Testis (tissue), 3 donors: ENCODE results near the gene CACNG6. TPM values are rescaled to one million over a fixed set of nuclear protein-coding genes. Genes with fewer than 3 reads are reported as not detected.

Source experiments
- DNase-seq: peaks from one replicate; pipeline ENCODE4 v3.0.0-alpha.2; 2019
- H3K27ac ChIP-seq, 2 donors: fragments of 200-600 bp; sonication (generic); one replicate each; pipeline ENCODE4 v1.5.1; 2019
- H3K27me3 ChIP-seq: fragments of 200-600 bp; sonication (generic); one replicate; pipeline ENCODE4 v1.5.1; 2019
- H3K36me3 ChIP-seq: fragments of 200-600 bp; sonication (generic); one replicate; pipeline ENCODE4 v1.5.1; 2017; ENCODE audit warnings: low read depth; ENCODE audit errors: missing control alignments
- H3K4me1 ChIP-seq: fragments of 200-600 bp; sonication (generic); one replicate; pipeline ENCODE4 v1.5.1; 2019
- H3K4me3 ChIP-seq, 2 donors: fragments of 200-600 bp; sonication (generic); one replicate each; pipeline ENCODE4 v1.5.1; 2017 to 2019
- H3K9me3 ChIP-seq: fragments of 200-600 bp; sonication (generic); one replicate; pipeline ENCODE4 v1.5.1; 2017
- POLR2A ChIP-seq: fragments of 450-650 bp; IDR thresholded peaks from one replicate; pipeline ENCODE4 v1.6.1; 2017; ENCODE audit warnings: antibody characterized with exemption, mild to moderate bottlenecking, moderate library complexity
- WGBS, 2 donors: methylation state at CpG; one replicate each; pipeline ENCODE4 v1.1.5; 2018; 5-methylcytosine and 5-hydroxymethylcytosine counted together
- intact Hi-C: fragments of 100-400 bp; cut with DNase I; formaldehyde crosslinking; loops from one replicate; pipeline ENCODE4 v1.15.1; 2023; ENCODE audit warnings: low total_unique reads
- polyA plus RNA-seq: library from polyadenylated mRNA; stranded (reverse); fragments of 350-450 nt; fragmentation: Illumina TruSeq; extraction: RNeasy Lipid Tissue Mini Kit (QIAGEN cat#74804); gene quantifications from one replicate; pipeline ENCODE4 v1.2.3, GENCODE V29; 2014; ENCODE audit warnings: low read depth, low replicate concordance; ENCODE audit not compliant: insufficient read depth
- total RNA-seq, 2 donors: library from RNA; depleted of rRNA; stranded (reverse); fragments of >200 nt; gene quantifications; one replicate each; pipeline ENCODE4 v1.2.3, GENCODE V29; 2016
- TF ChIP-seq, protein P1 (sequence below), 3 experiments: fragments of 450-650 bp in 2 of 3; fragments of 200-600 bp in 1 of 3; sonication (generic) in 1 of 3; IDR thresholded peaks; one replicate each; pipeline ENCODE4 v1.5.1; 2016 to 2019; ENCODE audit warnings: antibody characterized with exemption in 3 of 3, mild to moderate bottlenecking in 2 of 3, moderate library complexity in 1 of 3

CACNG6 gene
- total and polyA plus RNA-seq, 3 donors from 2014 or later: 2.1 to 5.5 (median 5.3) TPM

DNA sequence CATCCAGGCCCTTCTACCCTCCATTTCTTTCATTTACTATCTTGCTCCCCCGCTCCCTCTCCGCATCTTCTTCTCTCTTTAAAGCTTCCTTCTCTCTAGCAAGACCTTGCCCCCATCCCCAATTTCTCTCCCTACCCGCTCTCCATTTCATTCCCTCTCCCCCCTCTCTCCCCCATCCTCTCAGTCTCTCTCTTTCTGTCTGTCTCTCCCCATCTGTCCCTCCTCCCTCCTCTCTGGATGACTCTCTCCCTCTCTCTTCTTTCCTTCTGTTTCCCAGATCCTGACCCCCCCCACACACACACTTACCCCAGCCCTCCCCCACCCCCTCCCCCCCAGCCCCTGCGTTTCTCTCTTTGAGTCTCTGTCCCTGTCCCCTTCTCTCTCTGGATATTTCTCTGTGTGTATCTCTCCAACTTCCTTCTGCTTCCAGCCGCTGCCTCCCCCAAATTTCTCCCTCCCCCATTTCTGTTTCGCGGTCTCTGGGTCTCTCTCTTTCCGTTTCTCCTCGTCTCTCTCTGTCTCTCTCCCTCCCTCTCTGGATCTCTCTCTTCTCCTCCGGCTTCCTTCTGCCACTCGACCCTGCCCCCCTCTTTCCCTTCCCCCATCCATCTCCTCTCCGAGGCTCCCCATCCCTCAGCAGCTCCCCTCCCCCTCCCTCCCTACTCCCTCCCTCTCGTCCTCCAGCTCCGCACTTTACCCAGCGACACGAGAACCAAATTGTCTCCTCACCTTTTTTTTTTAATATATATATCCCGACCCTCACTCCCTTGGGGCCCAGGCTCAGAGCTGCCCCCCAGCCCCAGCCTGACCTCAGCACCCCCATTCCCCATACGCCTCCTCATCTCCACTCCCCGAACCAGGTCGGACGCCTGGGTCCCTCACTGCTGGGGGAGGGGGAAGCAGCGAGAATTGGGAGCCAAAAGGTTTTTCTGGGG is 32.3 kb upstream of the CACNG6 start:
- WGBS, 2 donors: 0 to 2% methylated on average over 22 of the region's 22 CpGs
- intact Hi-C loops: no loop called here
- H3K4me3 ChIP-seq: no peak overlapping the region
- no peak overlapping the region for H3K27ac ChIP-seq
- TF ChIP-seq, protein P1, sequence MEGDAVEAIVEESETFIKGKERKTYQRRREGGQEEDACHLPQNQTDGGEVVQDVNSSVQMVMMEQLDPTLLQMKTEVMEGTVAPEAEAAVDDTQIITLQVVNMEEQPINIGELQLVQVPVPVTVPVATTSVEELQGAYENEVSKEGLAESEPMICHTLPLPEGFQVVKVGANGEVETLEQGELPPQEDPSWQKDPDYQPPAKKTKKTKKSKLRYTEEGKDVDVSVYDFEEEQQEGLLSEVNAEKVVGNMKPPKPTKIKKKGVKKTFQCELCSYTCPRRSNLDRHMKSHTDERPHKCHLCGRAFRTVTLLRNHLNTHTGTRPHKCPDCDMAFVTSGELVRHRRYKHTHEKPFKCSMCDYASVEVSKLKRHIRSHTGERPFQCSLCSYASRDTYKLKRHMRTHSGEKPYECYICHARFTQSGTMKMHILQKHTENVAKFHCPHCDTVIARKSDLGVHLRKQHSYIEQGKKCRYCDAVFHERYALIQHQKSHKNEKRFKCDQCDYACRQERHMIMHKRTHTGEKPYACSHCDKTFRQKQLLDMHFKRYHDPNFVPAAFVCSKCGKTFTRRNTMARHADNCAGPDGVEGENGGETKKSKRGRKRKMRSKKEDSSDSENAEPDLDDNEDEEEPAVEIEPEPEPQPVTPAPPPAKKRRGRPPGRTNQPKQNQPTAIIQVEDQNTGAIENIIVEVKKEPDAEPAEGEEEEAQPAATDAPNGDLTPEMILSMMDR (IDR thresholded peaks at IDR 0.05): no peak
- no peak for TF ChIP-seq POLR2A
- no peaks in the 10 kb centered on the region for H3K27me3 ChIP-seq
- no peaks in the 10 kb centered on the region for H3K4me1 ChIP-seq
- H3K9me3 ChIP-seq: no peaks in the 10 kb centered on the region
- no peaks in the 10 kb centered on the region for H3K36me3 ChIP-seq
- DNase-seq: no peak

DNA sequence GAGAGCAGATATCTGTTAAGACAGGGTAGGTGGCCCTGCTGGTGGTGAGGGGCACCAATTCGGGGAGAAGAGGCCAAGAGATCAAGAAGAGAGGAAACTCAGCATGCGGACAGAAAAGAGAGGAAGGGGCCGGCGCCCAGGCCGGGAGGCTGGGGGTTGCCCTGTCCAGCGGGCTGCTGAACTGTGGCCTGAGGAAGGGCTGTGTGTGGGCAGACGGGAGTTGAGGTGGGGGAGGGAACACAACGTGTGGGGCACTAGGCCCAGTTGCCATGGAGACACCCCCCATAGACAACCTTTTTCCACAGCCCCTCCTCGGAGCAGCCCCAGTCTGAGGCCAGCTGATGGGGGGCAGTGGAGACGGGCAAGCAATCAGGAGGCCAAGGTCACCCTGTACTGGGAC is 31.2 kb upstream of the CACNG6 start:
- 3 to 4% methylated on average over 10 of the region's 10 CpGs for whole genome bisulfite sequencing, 2 donors
- H3K4me3 ChIP-seq: no peak overlapping the region
- no peaks in the 10 kb centered on the region for H3K27me3 ChIP-seq
- no peak for DNase-seq
- TF ChIP-seq POLR2A: no peak
- TF ChIP-seq, protein P1 (IDR thresholded peaks at IDR 0.05): no peak
- no peaks in the 10 kb centered on the region for H3K36me3 ChIP-seq
- H3K9me3 ChIP-seq: no peaks in the 10 kb centered on the region
- intact Hi-C loops: no loop called here
- no peaks in the 10 kb centered on the region for H3K4me1 ChIP-seq
- H3K27ac ChIP-seq: no peak overlapping the region

DNA sequence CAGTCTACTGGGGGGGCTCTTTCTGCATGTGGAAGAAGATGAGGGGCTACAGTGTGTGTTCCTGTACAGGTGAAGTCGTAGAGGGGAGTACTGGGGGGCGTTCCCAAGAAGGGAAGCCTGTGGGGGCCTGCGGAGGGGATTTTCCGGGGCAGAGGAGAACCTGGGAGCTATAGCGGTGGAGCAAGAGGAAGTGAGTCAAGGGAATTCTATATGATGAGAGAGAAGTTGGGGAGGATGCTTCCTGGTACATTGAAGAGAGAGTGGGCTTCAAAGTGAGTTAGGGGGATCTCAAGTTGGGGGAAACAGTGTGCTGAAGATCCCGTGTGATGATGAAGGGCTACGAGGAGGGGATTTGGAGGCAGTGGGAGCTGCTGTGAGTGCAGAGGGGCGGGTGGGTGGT is 30.6 kb upstream of the CACNG6 start:
- Histone ChIP-seq H3K27ac (no peak overlapping the region), H3K36me3 (no peaks in the 10 kb centered on the region), H3K4me1 (no peaks in the 10 kb centered on the region), H3K27me3 (no peaks in the 10 kb centered on the region), H3K9me3 (no peaks in the 10 kb centered on the region), H3K4me3 (no peak overlapping the region)
- 3 to 5% methylated on average over 8 of the region's 8 CpGs for WGBS, 2 donors
- DNase-seq: no peak
- intact Hi-C loops: no loop called here
- TF ChIP-seq, protein P1 (IDR thresholded peaks at IDR 0.05): no peak
- no peak for TF ChIP-seq POLR2A

DNA sequence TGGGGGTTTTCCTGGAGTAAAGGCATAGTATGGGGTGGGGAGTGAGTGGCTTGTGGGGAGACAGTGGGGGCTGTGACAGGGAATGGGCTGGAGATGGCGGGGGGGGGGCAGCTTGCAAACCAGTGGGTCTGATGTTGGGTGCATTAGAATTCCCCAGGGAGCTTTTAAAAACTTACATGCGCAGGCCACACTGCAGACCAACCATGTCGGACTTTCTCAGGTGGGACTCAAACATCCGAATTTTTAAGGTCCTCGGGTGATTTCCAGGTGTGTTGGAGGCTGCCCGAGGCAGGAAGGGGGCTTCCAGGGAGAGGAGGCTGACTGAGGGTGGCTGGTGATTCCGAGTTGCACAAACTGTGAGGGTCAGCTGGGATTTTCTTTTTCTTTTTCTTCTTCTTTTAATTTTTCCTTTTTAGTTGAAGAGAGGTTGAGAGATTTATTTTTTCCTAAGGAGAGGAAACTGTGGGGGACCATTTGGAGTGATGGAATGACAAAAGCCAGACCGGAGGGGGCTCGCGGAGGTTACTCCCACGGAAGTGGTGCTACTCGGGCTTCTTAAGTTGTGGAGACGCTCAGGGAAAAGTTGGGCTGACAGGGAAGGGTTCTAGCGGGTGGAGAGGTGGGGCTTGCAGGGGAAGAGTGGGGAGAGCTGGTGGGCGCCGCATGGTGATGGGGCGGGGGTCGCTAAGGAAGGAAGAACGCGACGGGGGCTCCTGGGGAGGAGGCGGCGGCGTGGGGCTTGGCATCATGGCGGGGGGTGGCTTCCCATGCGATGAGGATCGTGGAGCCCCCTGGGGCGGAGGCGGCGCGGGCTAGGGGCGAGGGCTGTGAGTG is 29.7 kb upstream of the CACNG6 start:
- H3K27me3 ChIP-seq: no peaks in the 10 kb centered on the region
- no peak overlapping the region for H3K4me3 ChIP-seq
- no peaks in the 10 kb centered on the region for H3K4me1 ChIP-seq
- DNase-seq: no peak
- no peak overlapping the region for H3K27ac ChIP-seq
- no peaks in the 10 kb centered on the region for H3K36me3 ChIP-seq
- 0 to 3% methylated on average over 32 of the region's 32 CpGs for WGBS, 2 donors
- no peak for TF ChIP-seq POLR2A
- TF ChIP-seq, protein P1 (IDR thresholded peaks at IDR 0.05): no peak
- intact Hi-C loops: no loop called here
- H3K9me3 ChIP-seq: no peaks in the 10 kb centered on the region
